ENCODE measurements around the gene CACNA2D4. TPM values are rescaled to one million over a fixed set of nuclear protein-coding genes. Genes with fewer than 3 reads are reported as not detected.

CACNA2D4 gene
- total RNA-seq, 1 donor from 2014 or later: 6.1 TPM

- no peak overlapping the region for H3K27ac Mint-ChIP-seq
Measured at GRCh38 chr12:1808798-1809480, 109.5 kb downstream of the CACNA2D4 start.

GRCh38 chr12:1808036-1808797, 110.2 kb downstream of the CACNA2D4 start:
- Mint-ChIP-seq H3K4me3 (no peak overlapping the region), H3K27me3 (ENCODE audit: insufficient read depth) (no peaks in the 10 kb centered on the region), H3K9me3 (no peaks in the 10 kb centered on the region), H3K4me1 (ENCODE audit: low read depth) (peaks cover 7% of the 10 kb centered on the region), H3K27ac (no peak overlapping the region), H3K36me3 (ENCODE audit: low read depth) (no peaks in the 10 kb centered on the region)
- DNase-seq (ENCODE audit: low spot score): no peak
- intact Hi-C loops (cut with micrococcal nuclease): no loop called here

More at GRCh38 chr12:1808798-1809480, 109.5 kb downstream of the CACNA2D4 start:
- intact Hi-C loops (cut with micrococcal nuclease): no loop called here
- DNase-seq (ENCODE audit: low spot score): no peak
- H3K27me3 Mint-ChIP-seq (ENCODE audit: insufficient read depth): no peaks in the 10 kb centered on the region
- no peaks in the 10 kb centered on the region for H3K9me3 Mint-ChIP-seq
- no peaks in the 10 kb centered on the region for H3K36me3 Mint-ChIP-seq (ENCODE audit: low read depth)
- peaks cover 7% of the 10 kb centered on the region for H3K4me1 Mint-ChIP-seq (ENCODE audit: low read depth)
- H3K4me3 Mint-ChIP-seq: no peak overlapping the region

DNA sequence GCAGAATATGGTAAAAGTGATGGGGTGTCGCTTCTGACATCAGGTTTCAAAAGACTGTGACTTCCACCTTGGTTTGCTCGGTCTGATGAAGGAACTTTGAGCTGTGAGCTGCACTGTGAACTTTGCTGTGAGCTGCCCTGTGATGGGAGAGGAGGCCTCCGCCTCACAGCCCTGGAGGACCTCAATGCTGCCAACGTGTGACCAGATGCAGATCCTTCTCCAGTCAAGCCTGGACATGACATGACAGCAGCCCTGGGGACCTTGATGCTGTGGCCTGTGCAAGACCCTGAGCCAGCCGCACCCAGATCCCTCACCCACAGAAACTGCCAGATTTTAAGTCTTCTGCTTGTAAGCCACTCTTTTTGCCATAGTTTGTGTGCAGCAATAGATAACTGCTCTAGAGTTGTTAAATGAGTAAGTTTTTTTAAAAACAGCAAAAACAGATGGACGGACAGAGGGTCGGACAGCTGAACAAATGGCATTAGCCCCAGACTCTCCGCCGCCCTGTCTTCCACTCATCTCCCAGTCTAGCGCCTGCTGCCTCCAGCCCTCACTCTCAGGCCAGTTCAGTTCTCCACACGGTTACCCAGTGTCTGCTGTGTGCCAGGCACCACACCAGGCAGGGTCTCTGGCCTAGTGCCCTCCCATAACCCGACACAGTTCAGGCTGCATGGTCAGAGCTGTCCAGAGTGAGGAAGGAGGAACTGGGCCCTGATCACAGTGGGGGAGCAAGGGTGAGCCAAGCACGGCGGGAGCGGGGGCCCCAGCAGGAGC, 111.2 kb downstream of the CACNA2D4 start:
- Mint-ChIP-seq H3K27ac (peak overlapping the region; percentile 40), H3K4me3 (no peak overlapping the region), H3K27me3 (ENCODE audit: insufficient read depth) (no peaks in the 10 kb centered on the region), H3K4me1 (ENCODE audit: low read depth) (peaks cover 7% of the 10 kb centered on the region), H3K36me3 (ENCODE audit: low read depth) (no peaks in the 10 kb centered on the region), H3K9me3 (no peaks in the 10 kb centered on the region)
- no peak for DNase-seq (ENCODE audit: low spot score)
- intact Hi-C loops (cut with micrococcal nuclease): no loop called here

DNA sequence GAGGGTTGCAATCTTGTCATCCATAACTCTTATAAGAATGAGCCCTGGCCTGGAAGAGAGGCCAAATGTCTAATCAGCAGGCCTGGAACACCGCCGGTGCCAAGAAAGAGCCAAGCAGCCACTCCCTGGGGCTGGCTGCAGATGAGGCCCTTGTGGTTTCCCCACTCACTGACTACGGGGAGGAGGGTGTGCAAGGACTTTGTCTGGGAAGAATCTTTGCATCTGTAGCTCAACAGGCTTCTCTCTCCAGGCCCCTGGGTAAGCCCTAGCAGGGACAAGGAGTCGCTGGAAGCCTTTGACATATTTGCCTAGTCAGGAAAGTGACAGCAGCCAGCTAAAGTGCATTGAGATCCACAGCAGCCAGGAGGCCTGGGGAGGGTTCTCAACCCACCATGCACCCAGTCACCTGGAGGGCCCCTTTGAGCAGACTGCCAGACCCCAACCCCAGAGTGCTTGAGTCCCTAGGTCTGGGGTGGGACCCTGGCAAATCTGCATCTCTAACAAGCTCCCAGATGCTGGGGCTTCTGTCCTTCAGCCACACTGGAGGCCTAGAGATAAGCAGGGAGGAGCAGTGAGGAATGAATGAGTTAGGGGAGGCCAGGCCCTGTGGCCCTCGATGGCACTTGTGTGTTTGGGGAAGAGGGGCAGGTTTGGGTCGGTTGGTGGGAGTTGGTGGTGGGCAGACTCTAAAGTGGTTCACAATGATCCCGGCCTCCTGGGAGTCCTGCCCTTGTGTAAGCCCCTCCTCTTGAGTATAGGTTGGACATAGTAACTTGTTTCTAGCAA, 112.0 kb downstream of the CACNA2D4 start:
- DNase-seq (ENCODE audit: low spot score): no peak
- intact Hi-C loops (cut with micrococcal nuclease): no loop called here
- H3K9me3 Mint-ChIP-seq: no peaks in the 10 kb centered on the region
- no peaks in the 10 kb centered on the region for H3K36me3 Mint-ChIP-seq (ENCODE audit: low read depth)
- no peak overlapping the region for H3K27ac Mint-ChIP-seq
- H3K4me3 Mint-ChIP-seq: no peak overlapping the region
- H3K27me3 Mint-ChIP-seq (ENCODE audit: insufficient read depth): peaks cover 2% of the 10 kb centered on the region
- peaks cover 7% of the 10 kb centered on the region for H3K4me1 Mint-ChIP-seq (ENCODE audit: low read depth)

GRCh38 chr12:1805441-1806081, 112.9 kb downstream of the CACNA2D4 start:
- peaks cover 2% of the 10 kb centered on the region for H3K27me3 Mint-ChIP-seq (ENCODE audit: insufficient read depth)
- H3K27ac Mint-ChIP-seq: no peak overlapping the region
- H3K9me3 Mint-ChIP-seq: no peaks in the 10 kb centered on the region
- no peak for DNase-seq (ENCODE audit: low spot score)
- peaks cover 7% of the 10 kb centered on the region for H3K4me1 Mint-ChIP-seq (ENCODE audit: low read depth)
- H3K4me3 Mint-ChIP-seq: no peak overlapping the region
- intact Hi-C loops (cut with micrococcal nuclease): loop anchor here (2.0 kb wide), 1 partner anchor 199 kb away; the partner anchor contains the start of gene DCP1B
- no peaks in the 10 kb centered on the region for H3K36me3 Mint-ChIP-seq (ENCODE audit: low read depth)

GRCh38 chr12:1804545-1805332, 113.7 kb downstream of the CACNA2D4 start:
- intact Hi-C loops (cut with micrococcal nuclease): loop anchor here (1.0 to 2.0 kb wide), 3 partner anchors 8 to 1008 kb away; partner anchors contain the start of genes DCP1B and ITFG2
- Mint-ChIP-seq H3K36me3 (ENCODE audit: low read depth) (no peaks in the 10 kb centered on the region), H3K4me3 (no peak overlapping the region)

DNA sequence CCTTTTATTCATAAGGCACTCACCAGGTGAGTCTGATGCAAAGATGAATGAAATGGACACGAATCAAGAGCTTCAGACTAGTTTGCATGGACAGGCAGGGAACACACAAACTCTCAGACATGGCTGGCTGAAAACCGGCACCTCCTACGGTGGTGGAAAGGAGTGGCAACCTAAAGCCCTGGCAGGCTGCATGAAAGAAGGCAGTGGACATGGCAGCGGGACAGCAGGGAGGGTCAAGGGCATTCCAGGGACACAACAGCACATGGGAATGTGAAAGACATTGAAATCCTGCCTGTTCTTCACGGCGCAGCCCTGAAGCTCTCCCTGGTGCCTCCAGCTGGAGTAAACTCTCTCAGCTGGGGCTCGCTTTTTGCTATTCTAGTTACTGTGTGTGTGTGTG, 114.7 kb downstream of the CACNA2D4 start:
- peaks cover 7% of the 10 kb centered on the region for H3K4me1 Mint-ChIP-seq (ENCODE audit: low read depth)
- H3K9me3 Mint-ChIP-seq: no peaks in the 10 kb centered on the region
- no peak overlapping the region for H3K4me3 Mint-ChIP-seq
- intact Hi-C loops (cut with micrococcal nuclease): loop anchor here (1.0 to 2.0 kb wide), 3 partner anchors 7 to 1009 kb away; partner anchors contain the start of genes DCP1B and ITFG2
- no peak overlapping the region for H3K27ac Mint-ChIP-seq
- DNase-seq (ENCODE audit: low spot score): no peak
- H3K36me3 Mint-ChIP-seq (ENCODE audit: low read depth): no peaks in the 10 kb centered on the region
- peaks cover 2% of the 10 kb centered on the region for H3K27me3 Mint-ChIP-seq (ENCODE audit: insufficient read depth)

More at GRCh38 chr12:1804545-1805332, 113.7 kb downstream of the CACNA2D4 start:
- peak; percentile 80 for DNase-seq (ENCODE audit: low spot score)
- H3K9me3 Mint-ChIP-seq: no peaks in the 10 kb centered on the region
- peaks cover 7% of the 10 kb centered on the region for H3K4me1 Mint-ChIP-seq (ENCODE audit: low read depth)
- peak overlapping the region; percentile 18 for H3K27ac Mint-ChIP-seq
- peaks cover 2% of the 10 kb centered on the region for H3K27me3 Mint-ChIP-seq (ENCODE audit: insufficient read depth)

DNA sequence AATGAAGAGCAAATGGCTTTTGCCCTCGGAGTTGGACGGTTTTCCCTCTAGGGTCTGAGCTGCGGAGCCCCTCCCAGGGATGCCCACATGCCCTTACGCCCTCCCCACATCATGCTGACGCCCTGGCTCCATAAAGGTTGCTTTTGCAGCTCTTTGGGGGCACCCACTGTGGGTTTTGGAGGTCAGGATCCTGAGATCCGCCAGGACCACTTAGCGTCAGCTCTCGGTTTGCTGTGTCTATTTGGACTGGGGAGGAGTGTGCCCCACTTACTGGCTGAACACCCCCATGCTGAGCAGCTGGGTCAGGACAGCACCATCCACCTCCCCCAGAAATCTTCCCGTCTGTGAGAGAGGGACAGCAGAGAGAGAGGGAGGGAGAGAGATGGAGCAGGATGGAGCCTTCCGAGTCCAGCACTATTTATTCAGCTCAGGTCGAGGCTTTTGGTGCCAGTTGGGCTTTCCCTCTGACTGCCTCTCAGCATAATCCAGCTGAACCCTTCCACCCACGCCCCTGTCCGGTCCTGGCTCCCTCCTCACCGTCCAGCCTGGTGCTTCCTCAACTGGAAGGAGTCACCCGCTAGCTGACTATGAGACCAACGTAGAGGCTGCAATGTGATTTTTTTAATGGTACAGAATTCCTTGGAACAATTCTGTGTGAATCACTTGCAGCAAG, 117.0 kb downstream of the CACNA2D4 start:
- Mint-ChIP-seq H3K4me1 (ENCODE audit: low read depth) (peaks cover 7% of the 10 kb centered on the region), H3K4me3 (no peak overlapping the region), H3K36me3 (ENCODE audit: low read depth) (no peaks in the 10 kb centered on the region), H3K27me3 (ENCODE audit: insufficient read depth) (peaks cover 2% of the 10 kb centered on the region), H3K27ac (no peak overlapping the region), H3K9me3 (no peaks in the 10 kb centered on the region)
- no peak for DNase-seq (ENCODE audit: low spot score)
- intact Hi-C loops (cut with micrococcal nuclease): no loop called here

DNA sequence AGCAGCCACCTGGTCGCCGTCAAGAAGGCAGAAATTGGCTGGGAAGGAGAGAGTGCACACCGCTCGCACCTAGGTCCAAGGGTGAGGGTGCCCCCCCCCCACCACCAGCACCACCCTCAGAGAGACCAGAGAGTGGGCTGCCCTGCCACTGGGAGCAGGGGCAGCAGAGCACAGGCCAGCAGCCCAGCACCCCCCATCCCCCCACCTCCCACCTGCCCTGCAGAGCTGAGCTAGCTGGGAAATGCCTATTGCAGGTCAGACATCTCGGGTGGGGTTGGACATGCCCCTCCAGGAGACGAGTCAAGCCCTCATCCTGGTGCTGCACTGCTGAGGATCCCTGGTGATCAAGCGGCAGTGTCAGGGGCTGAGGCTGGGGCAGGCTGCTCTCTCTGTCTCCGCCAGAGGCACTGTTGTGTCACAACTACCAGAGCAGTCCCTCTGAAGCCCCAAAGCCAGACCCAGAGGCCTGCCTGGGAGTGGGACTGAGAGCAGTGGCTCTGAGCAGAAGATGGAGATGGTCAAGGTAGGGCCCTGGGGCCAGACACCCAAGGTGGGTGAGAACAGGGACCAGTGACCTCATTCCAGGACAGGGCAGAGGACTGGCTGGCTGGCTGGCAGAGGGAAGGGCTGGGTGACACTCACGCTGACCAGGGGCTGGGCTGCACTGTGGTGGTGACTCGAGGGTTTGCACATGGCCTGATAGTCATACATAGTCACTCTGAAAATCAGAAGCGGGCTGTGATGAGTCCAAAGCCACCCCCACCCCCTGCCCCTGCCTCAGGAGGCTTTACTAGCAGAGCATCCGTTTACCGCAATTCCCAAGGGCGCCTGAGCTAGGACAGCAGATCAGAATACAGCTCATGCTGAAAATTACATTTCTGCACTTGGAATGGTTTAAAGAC, 117.8 kb downstream of the CACNA2D4 start:
- no peak for DNase-seq (ENCODE audit: low spot score)

DNA sequence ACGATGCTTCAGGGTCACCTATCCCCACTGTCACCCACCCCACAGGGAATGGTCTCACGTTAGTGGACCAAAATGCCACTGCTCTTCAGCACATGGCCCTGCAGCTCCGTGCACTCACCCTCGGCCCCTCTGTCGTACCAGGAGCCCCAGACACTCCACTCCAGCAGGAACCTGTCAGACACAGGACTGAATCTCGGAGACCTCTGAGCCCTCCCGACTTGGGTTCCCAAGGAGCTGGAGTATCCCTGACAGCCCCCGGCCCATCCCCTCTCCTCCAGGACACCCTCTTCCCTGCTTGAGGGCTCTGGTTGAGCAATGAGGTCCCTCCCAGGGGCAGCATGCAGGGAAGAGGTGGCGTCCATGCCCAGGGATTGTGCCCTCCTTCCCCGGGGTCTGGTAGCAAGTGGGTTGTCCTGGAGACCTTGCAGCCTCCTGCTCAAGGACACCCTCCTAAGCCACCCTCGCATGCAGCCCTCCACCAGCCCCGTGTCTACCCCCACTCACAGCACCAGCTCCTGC, 118.5 kb downstream of the CACNA2D4 start:
- no peaks in the 10 kb centered on the region for H3K36me3 Mint-ChIP-seq (ENCODE audit: low read depth)
- no peak for DNase-seq (ENCODE audit: low spot score)
- no peak overlapping the region for H3K27ac Mint-ChIP-seq
- intact Hi-C loops (cut with micrococcal nuclease): loop anchor here (5.0 kb wide), 1 partner anchor 1398 kb away; the partner anchor contains the start of gene CCDC77
- H3K4me1 Mint-ChIP-seq (ENCODE audit: low read depth): peaks cover 13% of the 10 kb centered on the region
- H3K9me3 Mint-ChIP-seq: no peaks in the 10 kb centered on the region
- H3K27me3 Mint-ChIP-seq (ENCODE audit: insufficient read depth): peaks cover 2% of the 10 kb centered on the region
- H3K4me3 Mint-ChIP-seq: no peak overlapping the region

More for the DNA sequence above, 117.8 kb downstream of the CACNA2D4 start:
- Mint-ChIP-seq H3K4me1 (ENCODE audit: low read depth) (peaks cover 11% of the 10 kb centered on the region), H3K9me3 (no peaks in the 10 kb centered on the region), H3K36me3 (ENCODE audit: low read depth) (no peaks in the 10 kb centered on the region), H3K4me3 (no peak overlapping the region), H3K27me3 (ENCODE audit: insufficient read depth) (peaks cover 2% of the 10 kb centered on the region), H3K27ac (no peak overlapping the region)
- intact Hi-C loops (cut with micrococcal nuclease): no loop called here
